Measurements from ENCODE around the gene PWWP2A.

GRCh38 chr5:160158087-160158486 lies 38.8 kb upstream of the PWWP2A start:
- TF ChIP-seq EZH2 (IDR thresholded peaks at IDR 0.05; ENCODE audit: low read depth, unreplicated experiment) (no peak), CTCF (conservative IDR thresholded peaks at IDR 0.05; ENCODE audit: low read depth in 2 of 2) (peak; percentile 27 to 69; a peak in 3 of 4 replicates), EZH2phosphoT487 (IDR thresholded peaks at IDR 0.05; ENCODE audit: unreplicated experiment) (no peak), REST (IDR thresholded peaks at IDR 0.05; ENCODE audit: unreplicated experiment) (no peak), ZNF331 (CRISPR knock-in tag; IDR thresholded peaks at IDR 0.05; ENCODE audit: low read depth) (no peak), JUNB (IDR thresholded peaks at IDR 0.05; ENCODE audit: unreplicated experiment) (no peak), CREB1 (CRISPR knock-in tag; IDR thresholded peaks at IDR 0.05; ENCODE audit: low read depth) (no peak), POLR2AphosphoS5 (IDR thresholded peaks at IDR 0.05; ENCODE audit: low read depth) (no peak), ETS1 (IDR thresholded peaks at IDR 0.05) (no peak), NANOG (IDR thresholded peaks at IDR 0.05; ENCODE audit: borderline replicate concordance) (no peak)
